Right hindlimb (tissue), 1 donor: ENCODE data around the gene FAM221B.

Experiments
- DNase-seq: peaks from one replicate; pipeline ENCODE4 v3.0.0-alpha.2; 2018

Gene FAM221B

DNA sequence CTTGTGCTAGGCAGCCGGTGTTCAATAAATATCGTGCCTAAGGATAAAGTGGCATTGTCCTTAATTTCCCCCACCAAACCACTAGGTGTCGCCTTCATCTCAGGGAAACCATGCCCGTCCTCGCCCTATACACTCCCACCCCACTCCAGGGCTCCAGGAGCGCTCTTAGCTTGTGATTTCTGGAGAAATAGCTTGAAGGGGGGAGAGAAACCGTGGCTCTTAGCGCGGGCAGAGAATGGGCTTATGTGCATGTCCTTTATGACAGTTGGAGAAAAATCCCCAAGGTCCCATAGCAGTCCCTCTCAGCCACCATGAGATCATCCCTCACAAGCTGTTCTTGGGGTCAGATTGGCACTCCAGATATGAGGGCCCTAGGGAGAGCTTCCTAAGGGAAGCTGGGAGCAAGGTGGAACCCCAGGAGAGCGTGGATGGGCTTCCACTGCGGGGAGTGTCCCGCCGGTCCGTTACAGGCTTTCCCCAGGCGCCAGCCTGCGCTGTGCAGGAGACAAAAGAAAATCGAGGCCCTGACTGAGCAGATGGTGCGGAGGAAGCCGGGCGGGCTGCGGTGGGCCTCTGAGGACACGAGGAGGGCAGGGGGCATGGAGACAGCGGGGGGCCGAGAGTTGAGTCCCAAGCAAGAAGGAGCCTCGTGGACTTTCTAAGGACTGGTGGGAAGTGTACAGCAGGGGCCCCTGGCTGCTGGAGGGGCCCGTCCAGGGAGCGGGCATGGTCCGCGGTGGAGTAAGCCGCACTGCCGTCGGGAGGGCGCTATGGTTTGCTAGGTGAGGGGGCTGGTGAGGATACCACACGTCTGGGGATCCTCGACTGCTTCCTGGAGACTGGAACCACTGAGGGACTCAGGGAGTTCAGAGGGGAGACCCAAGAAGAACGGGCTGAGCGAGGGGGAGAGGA, 37.9 kb downstream of the FAM221B start:
- DNase-seq, result peak; percentile 87

DNA sequence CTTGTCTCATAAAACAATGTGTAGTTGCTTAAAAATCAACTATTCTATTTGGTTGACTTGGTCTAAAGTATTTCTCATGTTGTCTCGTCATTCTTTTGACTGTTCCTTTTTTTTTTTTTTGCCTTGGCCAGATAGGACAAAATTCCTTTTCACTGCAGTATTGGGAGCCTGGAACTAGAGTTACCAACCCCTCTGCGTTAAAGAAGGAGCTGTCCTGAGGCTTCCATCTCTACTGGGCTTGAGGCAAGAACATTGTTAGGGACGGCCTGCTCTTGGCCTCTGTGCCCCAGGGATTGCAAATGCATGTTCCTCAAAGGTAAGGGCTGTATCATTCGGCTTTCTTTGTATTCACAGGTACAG, 38.5 kb downstream of the FAM221B start:
- no peak for DNase-seq

DNA sequence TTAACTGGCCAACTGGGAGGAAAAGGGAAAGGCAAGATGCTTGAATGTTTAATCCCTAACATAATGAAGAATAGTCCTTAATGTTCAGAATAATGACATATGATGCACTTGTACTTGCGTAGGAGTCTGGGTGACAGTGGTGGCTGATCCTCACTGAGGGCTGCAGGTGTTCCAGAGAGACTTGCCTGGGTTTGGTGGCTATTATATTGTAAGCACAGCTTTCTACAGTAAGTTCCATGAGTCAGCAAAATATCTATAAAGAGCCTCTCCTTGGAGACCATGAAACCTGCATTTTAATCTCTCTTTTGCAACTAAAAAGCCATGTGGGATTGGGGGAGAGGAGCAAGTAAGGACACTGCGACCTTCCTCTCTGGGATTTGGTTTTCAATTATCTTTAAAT, 39.0 kb downstream of the FAM221B start:
- DNase-seq, result no peak

DNA sequence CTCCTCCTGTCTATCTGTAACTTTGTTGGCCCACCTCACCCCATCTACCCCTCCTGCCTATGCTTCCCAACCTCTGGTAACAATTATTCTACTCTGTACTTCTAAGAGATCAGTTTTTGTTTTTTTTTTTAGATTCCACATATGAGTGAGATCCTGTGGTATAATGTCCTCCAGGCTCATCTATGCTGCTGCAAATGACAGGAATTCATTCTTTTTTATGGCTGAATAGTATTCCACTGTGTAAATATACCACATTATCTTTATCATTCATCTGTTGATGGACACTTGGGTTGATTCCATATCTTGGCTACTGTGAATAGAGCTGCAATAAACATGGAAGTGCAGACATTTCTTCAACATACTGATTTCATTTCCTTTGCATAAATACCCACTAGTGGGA, 45.1 kb downstream of the FAM221B start:
- DNase-seq, result no peak

DNA sequence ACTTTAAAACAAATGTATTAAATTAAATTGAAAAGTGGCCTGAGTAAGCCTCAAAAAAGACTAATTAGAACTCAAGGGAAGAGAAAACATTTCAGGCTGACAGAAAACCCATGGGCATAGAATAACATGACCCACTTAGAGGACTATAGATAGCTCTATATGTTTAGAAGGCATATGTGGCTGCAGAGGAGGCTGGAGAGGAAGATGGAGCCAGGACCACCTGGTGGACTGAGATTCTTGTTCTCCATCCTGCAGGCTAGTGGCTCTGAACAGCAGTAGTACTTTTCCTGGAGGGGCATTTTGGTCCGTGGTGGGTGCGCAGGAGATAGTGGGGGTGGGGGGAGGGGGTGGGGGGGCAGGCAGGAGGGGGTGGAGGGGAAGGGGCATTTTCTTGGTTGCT, 47.5 kb downstream of the FAM221B start:
- DNase-seq, result no peak

DNA sequence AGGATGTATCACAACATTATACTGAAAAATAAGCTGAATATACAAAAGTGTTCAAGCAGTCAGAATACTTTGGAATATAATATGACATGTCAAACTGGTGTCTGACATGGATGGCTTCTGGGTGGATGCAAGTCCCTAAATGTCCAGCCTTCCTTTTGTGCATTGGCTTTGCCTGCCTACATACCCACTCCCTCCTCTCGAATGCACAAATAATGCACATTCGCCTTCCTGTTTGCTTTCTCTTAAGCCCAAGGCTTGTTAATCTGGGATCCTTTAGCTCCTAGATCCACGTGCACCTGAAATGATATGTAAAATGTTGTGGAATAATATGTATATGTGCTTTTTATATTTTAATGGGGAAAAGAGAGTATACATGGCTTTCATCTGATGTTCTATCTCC, 50.0 kb downstream of the FAM221B start:
- DNase-seq, result no peak

DNA sequence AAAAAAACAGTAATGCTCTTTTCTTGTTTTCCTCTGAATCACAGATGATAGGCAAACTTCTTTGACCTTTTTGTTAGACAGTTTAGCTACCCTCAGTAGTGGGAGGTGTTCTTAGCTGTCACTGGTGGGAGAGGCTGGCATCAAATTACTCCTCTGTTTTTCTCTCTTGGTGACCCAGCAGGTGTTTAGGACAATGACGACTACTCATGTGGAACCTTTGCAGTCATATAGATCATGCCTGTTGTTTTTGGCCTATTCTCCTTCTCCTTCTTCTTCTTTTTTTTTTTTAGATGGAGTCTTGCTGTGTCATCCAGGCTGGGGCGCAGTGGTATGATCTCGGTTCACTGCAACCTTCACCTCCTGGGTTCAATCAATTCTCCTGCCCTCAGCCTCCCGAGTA, 52.5 kb downstream of the FAM221B start:
- no peak for DNase-seq

DNA sequence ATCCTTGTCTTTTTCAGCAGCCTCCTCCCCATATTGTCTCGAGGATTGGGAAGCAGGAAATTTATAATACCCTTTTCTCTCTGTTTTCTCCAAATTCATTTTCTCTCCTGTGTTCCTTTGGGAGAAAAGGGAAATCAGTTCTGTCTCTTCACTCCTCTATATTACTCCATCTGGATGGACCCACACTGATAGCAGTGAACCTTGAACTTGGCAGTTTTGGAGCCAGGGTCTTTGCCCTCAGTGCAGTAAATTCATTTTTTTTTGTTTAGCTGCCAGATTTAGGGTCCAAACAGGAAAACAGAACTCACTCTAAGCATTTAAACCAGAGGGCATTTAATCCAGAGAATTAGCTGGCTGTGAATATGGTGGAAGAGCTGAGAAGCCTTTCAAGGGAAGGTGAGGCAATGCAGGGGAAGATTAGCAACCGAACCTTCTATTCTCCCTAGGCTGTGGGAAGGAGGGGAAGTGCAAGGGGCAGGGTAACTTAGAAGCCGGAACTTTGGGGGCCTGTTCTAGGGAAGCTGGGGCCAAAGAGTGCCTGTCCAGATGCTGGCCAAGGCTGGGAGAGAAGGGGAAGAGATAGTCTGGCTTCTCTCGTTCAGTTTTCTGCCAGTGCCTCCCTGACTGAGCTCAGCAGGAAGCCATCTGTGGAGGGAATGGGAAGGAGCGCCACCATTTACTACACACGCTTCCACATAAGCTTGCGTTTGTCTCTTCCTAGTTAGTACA, 53.5 kb downstream of the FAM221B start:
- DNase-seq, result no peak

DNA sequence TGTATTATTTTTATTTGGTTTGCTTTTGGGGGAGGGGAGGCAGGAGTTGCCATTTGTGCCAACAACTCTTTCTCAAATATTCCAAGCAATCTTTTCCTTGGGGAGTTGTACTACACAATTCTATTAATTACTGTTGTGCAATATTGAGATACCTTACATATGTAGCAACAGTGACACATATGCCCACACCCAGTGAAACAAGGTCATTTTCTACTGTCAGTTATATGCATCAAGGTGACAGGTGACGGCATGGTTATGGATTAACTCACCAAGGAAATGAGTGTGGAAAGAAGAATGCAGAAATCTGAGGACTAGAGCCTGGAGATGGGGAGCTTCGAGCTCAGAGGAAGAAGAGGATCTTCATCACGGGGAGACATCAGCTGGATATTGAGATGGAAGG, 56.6 kb downstream of the FAM221B start:
- DNase-seq, result no peak

DNA sequence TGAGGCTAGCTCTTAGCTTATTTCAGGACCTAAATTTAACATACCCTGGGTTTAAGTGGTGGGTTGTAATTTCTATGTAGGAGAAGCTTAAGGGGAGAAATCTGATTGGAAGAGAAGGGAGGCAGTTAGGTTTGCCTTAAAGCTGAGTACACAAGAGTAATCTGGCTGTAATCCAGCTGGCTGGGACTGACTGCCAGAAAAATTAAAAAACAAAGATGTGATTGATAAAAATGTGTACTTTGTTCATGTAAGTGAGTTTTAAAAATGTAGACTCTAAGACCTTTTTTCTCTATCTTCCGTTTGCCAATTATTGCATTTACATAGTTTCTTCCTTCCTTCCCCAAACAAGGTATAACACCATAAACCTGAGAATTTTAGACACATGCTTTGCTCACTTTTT, 57.0 kb downstream of the FAM221B start:
- peak; percentile 35 for DNase-seq

DNA sequence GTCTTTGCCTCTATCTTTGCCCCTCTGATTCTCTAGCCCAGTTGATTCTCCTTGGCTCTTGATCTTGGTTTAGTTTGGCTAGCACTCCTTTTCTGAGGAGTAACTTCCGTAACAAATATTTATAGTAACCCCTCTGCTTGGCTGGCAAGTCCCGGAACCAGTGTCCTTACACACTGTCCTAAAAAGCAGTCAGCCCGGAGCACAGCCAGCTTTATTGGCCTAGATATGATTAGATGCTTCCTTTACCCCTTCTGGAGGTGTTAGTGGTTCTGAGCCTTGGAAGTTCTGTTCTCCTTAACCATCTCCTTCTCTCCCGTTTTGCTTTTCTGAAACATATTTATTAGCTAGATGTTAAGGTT, 57.5 kb downstream of the FAM221B start:
- no peak for DNase-seq

DNA sequence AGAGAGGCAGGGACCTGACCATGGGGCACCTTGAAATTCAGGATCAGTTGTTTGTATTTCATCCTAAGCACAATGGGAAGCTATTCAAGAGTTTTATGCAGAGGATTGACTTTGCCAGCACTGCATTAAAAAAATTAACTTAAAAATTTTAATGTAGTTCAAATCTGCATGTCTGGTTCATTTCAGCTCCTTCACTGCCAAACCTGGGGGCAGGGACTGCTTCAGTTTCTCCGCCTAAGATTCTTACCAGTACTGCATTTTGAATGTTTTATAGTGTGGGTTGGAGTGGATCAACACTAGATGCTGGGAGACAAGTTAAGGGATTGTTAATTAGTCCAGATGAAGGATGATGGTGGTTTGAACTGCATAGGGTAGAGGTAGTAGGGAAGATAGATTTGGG, 58.8 kb downstream of the FAM221B start:
- DNase-seq, result no peak

DNA sequence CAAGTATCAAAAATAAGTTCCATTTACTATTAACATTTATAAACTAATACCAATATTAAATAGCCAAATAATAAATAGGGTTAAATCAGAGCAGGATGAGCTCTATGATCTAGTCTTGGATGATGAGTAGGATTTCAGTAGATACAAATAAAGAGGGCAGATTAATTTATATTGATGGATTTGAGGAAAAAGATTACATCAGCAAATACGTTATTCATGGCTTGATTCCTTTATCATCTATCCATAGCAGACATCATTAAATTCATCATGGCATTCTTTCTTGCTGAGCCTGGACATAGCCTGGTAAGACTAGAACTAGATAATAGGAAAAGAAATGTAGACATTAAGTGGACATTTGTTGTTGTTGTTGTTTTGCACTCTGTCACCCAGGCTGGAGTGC, 61.1 kb downstream of the FAM221B start:
- DNase-seq, result no peak

DNA sequence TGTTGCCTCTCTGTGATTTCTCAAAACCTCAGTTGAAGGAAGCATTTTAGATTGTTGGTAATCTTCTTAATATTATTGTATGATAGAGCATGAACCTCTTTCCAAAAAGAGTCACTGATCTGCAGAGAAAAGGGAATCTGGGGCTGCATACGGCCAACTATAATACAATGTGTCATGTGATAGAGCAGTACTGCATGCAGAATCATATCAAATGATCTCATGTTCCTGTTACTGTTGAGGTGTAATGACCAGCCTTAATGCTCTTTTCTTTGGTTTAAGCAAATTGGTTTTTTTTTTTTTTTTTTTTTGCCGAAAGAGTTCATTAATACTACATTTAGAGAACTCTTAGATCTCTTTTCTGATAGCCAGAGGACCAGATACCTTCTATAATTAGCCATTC, 61.5 kb downstream of the FAM221B start:
- no peak for DNase-seq
